Erythroblast (primary cell): ENCODE data around the gene CXCL16.

Experiments
- DNase-seq, 2 experiments: peaks; one replicate each; lab custom pipeline; 2025; lab: John Stamatoyannopoulos, UW
- GATA1 ChIP-seq: IDR thresholded peaks from 2 replicates; pipeline ENCODE4 v1.6.1; 2011; ENCODE audit warnings: low read depth, mild to moderate bottlenecking, control low read depth, low read length, moderate library complexity
- POLR2A ChIP-seq: IDR thresholded peaks from 2 replicates; pipeline ENCODE4 v1.6.1; 2011; ENCODE audit warnings: mild to moderate bottlenecking, low read length

CXCL16 gene

GRCh38 chr17:4771519-4772234 is 31.9 kb upstream of the CXCL16 start, which contains the start of gene TM4SF5:
Gene TM4SF5 (plus strand): TSS chr17:4771886. CDS start chr17:4771923, 37 bp downstream.
- TF ChIP-seq GATA1 (no peak), POLR2A (no peak)
- no peak for DNase-seq

GRCh38 chr17:4769628-4770027 is 29.9 kb upstream of the CXCL16 start:
- DNase-seq = no peak
- TF ChIP-seq POLR2A (no peak), GATA1 (no peak)

GRCh38 chr17:4768298-4768697 is 28.6 kb upstream of the CXCL16 start:
- no peak for TF ChIP-seq POLR2A
- TF ChIP-seq GATA1 = no peak
- no peak for DNase-seq

GRCh38 chr17:4766723-4767122 is 27.0 kb upstream of the CXCL16 start:
- TF ChIP-seq GATA1 (no peak), POLR2A (no peak)
- DNase-seq = no peak

- no peak for TF ChIP-seq GATA1
- no peak for TF ChIP-seq POLR2A
- no peak for DNase-seq
These were observed 26.5 kb upstream of the CXCL16 start for GRCh38 chr17:4766201-4766600.

GRCh38 chr17:4764595-4764994 is 24.9 kb upstream of the CXCL16 start:
- no peak for DNase-seq
- no peak for TF ChIP-seq GATA1
- TF ChIP-seq POLR2A = no peak

- DNase-seq = no peak
- TF ChIP-seq GATA1 (no peak), POLR2A (no peak)
These were observed 20.1 kb upstream of the CXCL16 start for GRCh38 chr17:4759776-4760236.

- TF ChIP-seq POLR2A (no peak), GATA1 (no peak)
- DNase-seq = no peak
These were observed 13.7 kb upstream of the CXCL16 start for GRCh38 chr17:4753392-4753791.

GRCh38 chr17:4751932-4752331 is 12.2 kb upstream of the CXCL16 start:
- TF ChIP-seq GATA1 = no peak
- no peak for TF ChIP-seq POLR2A
- no peak for DNase-seq

- TF ChIP-seq POLR2A (no peak), GATA1 (no peak)
- no peak for DNase-seq
These were observed 10.9 kb upstream of the CXCL16 start for GRCh38 chr17:4750606-4751005.

GRCh38 chr17:4748686-4749085 is 9.0 kb upstream of the CXCL16 start:
- TF ChIP-seq POLR2A (no peak), GATA1 (no peak)
- DNase-seq = no peak

- DNase-seq = no peak
- no peak for TF ChIP-seq POLR2A
- TF ChIP-seq GATA1 = no peak
These were observed 8.1 kb upstream of the CXCL16 start for GRCh38 chr17:4747847-4748246.

GRCh38 chr17:4744999-4745969 is 5.6 kb upstream of the CXCL16 start:
- DNase-seq = no peak
- TF ChIP-seq GATA1 (no peak), POLR2A (no peak)

- TF ChIP-seq POLR2A (no peak), GATA1 (no peak)
- no peak for DNase-seq
These were observed 4.2 kb upstream of the CXCL16 start for GRCh38 chr17:4743898-4744297.

- DNase-seq = no peak
- TF ChIP-seq GATA1 = no peak
- TF ChIP-seq POLR2A = no peak
These were observed 3.5 kb upstream of the CXCL16 start for GRCh38 chr17:4743216-4743615.
